ENCODE measurements around the gene EPS8L3.
"Not testable (repeated sequence)": the region's sequence is repeated elsewhere in the genome, so short reads cannot be mapped to it uniquely, and the experiment has no call there.

Gene EPS8L3

GRCh38 chr1:109749221-109749620 is 14.5 kb downstream of the EPS8L3 start:
- no peak for DNase-seq (ENCODE audit: low spot score)
- no peak for TF ChIP-seq CTCF (IDR thresholded peaks at IDR 0.05; ENCODE audit: extremely low read depth, missing control alignments)

- DNase-seq (ENCODE audit: low spot score) = not testable (repeated sequence)
Measured at GRCh38 chr1:109748311-109748710, 15.4 kb downstream of the EPS8L3 start.

GRCh38 chr1:109740615-109741373 is 22.9 kb downstream of the EPS8L3 start, which contains the start of gene GSTM3:
TSS of gene GSTM3 (minus strand) at chr1:109741038. CDS start at chr1:109740287, 751 bp downstream.
- TF ChIP-seq CTCF (IDR thresholded peaks at IDR 0.05; ENCODE audit: extremely low read depth, missing control alignments) = no peak
- no peak for DNase-seq (ENCODE audit: low spot score)

DNA sequence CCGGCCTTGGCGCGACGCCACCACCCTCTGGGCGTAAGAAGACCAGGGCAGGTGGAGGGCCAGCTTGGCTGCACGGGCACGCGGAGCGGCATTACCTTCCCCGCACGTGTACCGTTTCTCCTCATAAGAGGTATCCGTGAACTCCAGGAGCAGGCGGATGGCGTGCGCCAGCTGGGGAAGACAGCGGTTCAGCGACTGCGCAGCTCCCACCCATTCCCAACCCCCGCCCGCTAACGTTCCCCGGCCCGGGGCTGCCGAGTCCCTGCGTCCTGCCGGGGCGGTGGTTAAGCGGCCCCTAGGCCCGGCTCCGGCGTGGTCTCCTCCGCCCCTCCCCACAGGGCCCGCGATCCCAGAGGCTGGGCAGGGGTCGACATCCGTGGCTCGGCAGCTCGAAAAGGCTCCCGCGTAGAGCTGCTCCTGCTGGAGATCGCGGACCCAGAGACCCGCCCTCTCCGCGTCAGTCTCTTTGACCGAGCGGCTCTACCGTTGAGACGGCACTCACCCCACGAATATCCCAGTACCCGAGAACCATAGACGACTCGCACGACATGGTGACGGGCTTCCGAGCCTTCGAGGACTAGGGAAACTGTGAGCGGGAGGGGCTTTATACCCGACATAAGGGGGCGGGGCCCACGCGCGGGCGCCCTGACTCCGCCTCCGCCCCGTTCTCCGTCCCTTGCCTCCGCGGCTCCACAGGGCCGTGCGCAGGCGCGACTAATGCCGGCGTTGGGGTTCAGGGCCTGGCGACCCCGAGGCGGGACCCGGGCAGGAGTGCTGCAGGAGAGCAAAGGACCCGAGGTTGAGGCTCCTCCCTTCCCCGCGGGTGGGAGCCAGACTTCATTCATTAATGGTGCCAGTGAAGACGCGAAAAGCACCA is 23.7 kb downstream of the EPS8L3 start:
- no peak for TF ChIP-seq CTCF (IDR thresholded peaks at IDR 0.05; ENCODE audit: extremely low read depth, missing control alignments)
- DNase-seq (ENCODE audit: low spot score) = peak; percentile 82

DNA sequence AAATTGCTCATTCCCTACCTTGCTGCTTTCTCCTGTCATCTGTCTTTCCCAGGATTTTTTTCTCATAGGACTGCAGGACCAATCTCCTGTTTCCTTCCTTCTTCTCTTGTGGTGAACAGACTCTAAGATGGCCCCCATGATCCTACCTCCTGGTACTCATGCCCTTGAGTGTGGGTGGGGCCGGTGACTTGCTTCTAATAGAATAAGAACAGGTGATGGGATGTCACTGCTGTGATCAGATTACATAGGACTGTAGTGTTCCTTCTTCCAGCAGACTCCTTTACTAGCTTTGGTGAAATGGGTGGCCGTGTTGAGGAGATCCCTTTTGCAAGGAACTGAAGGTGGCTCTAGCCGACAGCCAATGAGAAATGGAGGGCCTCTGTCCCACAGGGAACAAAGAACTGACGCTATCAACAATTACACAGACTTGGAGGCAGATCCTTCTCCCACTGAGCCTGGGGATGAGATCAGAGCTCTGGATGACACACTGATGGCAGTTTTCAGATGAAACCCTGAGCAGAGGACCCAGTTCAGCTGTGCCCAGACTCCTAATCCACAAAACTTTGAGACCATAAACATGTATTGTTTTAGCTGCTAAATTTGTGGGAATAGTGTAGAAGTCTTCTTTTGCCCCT is 30.4 kb downstream of the EPS8L3 start:
- DNase-seq (ENCODE audit: low spot score) = no peak
- TF ChIP-seq CTCF (IDR thresholded peaks at IDR 0.05; ENCODE audit: extremely low read depth, missing control alignments) = no peak

DNA sequence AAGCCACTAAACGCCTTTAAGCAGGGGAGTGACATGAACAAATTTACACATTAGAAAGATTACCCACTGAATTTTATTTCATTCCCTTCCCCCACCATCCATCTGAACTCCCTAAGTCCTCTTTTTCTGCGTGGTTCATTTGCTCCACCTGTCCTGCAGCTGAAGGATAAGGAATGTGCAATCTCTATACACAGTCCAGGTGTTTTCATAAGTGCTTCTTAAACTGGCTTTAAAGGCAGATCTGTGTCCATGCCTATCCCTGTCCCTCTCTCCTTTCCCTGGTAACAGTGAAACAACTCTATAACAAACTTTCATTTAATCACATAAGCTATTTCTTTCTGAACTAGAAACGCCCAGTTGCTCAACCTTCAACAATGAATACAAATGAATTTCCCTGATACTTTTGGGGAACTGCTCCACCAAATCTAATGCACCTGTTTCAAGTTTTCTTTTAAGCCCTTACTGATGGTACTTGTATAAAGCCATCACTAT is 31.3 kb downstream of the EPS8L3 start:
- DNase-seq (ENCODE audit: low spot score) = no peak
- no peak for TF ChIP-seq CTCF (IDR thresholded peaks at IDR 0.05; ENCODE audit: extremely low read depth, missing control alignments)

DNA sequence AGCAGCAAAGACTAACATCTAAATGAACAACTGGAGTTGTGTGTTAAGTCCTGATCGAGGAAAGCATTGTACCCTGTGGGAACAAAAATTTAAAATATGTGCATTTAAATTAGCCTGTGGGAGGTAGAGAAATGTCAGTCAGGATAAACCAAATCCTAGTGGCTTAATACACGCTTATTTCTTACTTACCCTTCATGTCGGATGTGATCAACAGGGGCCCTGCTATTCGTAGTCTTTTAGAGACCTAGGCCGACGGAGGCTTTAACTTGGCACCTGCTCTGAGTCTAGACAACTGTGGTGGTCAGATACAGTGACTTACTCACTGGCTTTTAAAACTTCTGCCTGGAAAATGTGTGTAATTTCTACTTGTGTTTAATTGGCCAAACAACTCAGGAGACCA is 33.1 kb downstream of the EPS8L3 start:
- TF ChIP-seq CTCF (IDR thresholded peaks at IDR 0.05; ENCODE audit: extremely low read depth, missing control alignments) = no peak
- no peak for DNase-seq (ENCODE audit: low spot score)
